ENCODE measurements around the gene GLI1.
"Not testable (repeated sequence)": the region's sequence is repeated elsewhere in the genome, so short reads cannot be mapped to it uniquely, and the experiment has no call there.

The GLI1 gene

GRCh38 chr12:57476993-57477709, 17.6 kb downstream of the GLI1 start:
- DNase-seq = no peak

- DNase-seq = peak; percentile 38
Measured at GRCh38 chr12:57477710-57478681, 18.4 kb downstream of the GLI1 start.

DNA sequence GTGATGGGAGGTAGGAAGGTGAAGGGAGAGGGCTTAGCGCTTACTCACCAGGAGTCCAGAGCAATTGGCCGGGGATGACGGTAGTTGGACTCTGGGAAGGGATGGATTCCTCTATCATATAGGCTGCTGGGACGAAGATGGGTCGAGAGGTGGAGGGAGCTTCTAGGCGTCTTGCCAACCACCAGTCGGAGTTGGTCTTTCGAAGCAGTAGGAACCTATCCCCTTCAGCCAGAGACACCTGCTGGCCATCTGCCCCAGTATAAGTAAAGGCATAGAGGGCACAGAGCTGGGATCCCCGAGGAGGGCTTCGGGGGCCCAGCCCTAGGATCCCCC, 19.4 kb downstream of the GLI1 start:
- no peak for DNase-seq

DNA sequence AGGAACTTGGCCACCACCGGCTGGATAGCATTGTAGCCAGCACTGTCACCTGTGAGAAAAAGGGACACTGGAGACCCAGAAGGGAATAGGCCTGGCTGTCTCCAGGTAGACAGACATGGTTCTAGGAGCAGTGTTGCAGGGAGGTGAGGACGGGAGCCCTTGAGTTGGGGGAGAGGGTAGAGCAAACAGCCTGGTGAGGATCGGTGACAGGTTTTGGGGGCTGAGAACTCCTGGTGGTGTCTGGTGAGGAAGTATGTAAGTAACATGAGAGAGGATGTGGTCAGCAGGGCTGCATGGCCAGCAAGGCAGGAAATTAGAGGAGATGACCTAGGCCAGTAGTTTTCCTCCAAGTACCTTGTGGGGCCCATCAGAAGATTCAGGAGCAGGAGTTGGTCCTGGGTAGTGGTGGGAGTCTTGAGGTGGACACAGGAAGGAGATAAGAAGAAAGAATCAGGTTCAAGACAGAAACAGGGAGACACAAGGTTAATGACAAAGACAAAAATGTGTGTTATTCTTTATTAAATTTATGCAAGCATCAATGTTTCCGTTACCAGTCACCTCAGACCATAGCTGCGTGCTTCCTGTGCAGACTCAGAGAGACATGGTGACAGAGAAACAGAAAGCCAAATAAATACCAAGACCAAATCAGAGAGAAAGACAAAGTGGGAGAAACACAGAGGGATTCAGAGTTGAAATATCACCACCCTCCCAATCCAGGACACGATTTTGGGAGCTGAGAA, 20.0 kb downstream of the GLI1 start, which contains the start of gene ARHGAP9:
Gene ARHGAP9, minus strand, starts transcription at position 491 of the 740 bp plus-strand sequence. Its CDS starts 460 bp downstream, at position 31.
- DNase-seq = no peak

GRCh38 chr12:57481671-57482070, 22.1 kb downstream of the GLI1 start:
- no peak for DNase-seq

GRCh38 chr12:57483466-57483865, 23.9 kb downstream of the GLI1 start:
- DNase-seq = no peak

GRCh38 chr12:57485695-57486094, 26.1 kb downstream of the GLI1 start:
- DNase-seq = no peak

DNA sequence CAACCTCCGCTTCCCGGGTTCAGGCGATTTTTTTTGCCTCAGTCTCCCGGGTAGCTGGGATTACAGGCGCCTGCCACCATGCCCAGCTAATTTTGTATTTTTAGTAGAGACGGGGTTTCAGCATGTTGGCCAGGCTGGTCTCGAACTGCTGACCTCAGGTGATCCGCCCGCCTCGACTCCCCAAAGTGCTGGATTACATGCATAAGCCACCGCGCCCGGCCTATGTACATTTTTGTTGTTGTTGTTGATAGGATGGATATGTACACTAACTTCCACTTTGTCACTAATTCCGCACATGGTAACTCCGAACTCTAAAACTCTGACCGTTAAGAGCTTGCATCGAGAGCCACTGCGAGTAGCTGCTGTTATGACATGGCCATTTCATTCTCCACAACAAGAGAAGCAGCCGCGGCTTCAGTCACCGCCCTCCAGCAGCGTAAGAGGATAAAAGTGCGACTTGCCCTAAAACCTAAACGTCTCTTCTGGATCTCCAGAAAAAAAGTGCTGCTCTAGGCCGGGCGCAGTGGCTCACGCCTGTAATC, 27.5 kb downstream of the GLI1 start:
- DNase-seq = no peak

- peak; percentile 91 for DNase-seq
Measured at GRCh38 chr12:57487597-57488401, 28.2 kb downstream of the GLI1 start, which contains the start of gene MARS1. TSS of gene MARS1 (plus strand) at chr12:57488068. CDS start at chr12:57488091, 23 bp downstream.

DNA sequence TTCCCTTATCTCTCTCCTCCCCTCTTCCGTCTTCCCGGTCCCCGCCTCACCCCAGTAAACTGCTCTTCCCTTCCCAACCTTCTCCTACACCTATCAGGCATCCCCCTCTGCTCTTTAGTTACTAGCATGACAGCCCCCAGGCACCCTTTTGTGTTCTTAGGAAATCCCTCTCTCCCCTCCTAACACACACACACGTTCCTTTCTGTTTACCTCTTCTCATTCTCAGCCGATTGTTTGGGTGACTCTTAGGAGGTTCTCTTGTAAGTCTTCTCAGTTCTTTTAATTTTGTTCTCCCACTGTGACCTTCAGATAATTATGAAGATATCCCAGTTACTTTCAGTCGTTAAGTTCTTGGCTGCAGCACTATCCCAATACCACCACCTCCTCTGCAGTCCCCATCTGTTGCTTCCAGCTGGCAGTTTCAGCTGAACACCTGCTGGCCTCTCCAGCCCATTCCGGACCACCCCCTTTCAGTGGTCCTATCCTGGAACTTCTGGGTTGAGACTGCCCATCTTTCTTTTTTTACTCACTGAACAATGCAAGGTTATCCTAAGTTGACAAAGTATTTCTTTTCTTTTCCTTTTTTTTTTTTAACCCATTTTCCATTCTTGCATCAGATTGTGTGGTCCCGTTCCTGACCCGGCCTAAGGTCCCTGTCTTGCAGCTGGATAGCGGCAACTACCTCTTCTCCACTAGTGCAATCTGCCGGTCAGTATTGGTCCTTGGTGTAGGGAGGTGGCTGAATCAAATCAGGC, 29.0 kb downstream of the GLI1 start:
- DNase-seq = no peak

- DNase-seq = no peak
Measured at GRCh38 chr12:57489157-57489641, 29.6 kb downstream of the GLI1 start.

DNA sequence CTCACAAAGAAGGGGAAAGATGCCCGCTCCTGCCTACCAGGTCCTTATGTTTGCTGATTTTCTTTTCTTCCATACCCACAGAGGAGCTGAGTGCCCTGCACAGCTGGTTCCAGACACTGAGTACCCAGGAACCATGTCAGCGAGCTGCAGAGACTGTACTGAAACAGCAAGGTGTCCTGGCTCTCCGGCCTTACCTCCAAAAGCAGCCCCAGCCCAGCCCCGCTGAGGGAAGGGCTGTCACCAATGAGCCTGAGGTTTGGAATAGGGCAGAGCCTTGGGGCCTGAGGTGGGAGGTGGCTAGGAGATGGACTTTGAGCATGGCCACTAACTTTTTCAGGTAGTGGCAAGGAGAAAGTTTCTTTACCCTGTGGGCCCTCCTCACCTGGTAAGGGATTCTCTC, 30.5 kb downstream of the GLI1 start:
- DNase-seq = no peak

DNA sequence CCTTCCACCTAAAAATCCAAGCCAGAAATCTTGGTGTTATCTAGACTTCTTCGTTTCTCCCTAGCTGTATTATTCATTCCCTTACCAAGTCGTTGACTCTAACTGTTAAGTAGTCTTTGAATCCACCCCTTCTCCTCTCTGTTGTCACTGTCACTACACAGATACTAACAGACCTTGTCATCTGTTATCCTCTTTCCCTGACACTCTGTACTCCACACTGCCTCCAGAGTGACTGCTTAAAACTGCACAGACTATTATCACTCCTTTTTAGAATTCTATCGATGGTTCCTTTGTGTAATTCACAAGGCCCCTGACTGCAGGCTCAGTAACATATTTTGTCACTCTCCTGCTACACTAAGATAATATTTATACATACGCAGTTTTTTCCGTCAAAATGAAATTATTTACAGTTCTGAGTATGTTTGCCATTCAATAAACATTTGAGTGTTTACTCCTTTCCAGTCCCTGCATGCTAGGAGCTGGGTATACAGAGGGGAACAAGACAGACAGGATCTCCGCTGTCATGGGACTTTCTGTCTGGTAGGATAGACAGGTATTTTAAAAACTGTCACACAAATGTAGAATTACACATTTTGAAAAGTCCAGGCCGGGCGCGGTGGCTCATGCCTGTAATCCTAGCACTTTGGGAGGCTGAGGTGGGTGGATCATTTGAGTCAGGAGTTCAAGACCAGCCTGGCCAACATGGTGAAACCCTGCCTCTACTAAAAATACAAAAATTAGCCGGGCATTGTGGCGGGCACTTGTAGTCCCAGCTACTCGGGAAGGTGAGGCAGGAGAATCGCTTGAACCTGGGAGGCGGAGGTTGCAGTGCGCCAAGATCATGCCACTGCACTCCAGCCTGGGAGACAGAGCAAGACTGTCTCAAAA, 32.1 kb downstream of the GLI1 start:
- DNase-seq = no peak

DNA sequence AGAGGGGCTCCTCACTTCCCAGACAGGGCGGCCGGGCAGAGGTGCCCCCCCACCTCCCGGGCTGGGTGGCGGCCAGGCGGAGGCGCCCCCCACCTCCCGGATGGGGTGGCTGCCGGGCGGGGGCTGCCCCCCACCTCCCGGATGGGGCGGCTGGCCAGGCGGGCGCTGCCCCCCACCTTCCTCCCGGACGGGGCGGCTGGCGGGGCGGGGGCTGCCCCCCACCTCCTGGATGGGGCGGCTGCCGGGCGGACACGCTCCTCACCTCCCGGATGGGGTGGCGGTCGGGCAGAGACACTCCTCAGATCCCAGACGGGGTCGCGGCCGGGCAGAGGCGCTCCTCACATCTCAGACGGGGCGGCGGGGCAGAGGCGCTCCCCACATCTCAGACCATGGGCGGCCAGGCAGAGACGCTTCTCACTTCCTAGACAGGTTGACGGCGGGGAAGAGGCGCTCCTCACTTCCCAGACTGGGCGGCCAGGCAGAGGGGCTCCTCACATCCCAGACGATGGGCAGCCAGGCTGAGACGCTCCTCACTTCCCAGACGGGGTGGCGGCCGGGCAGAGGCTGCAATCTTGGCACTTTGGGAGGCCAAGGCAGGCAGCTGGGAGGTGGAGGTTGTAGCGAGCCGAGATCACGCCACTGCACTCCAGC, 35.6 kb downstream of the GLI1 start:
- DNase-seq = not testable (repeated sequence)

DNA sequence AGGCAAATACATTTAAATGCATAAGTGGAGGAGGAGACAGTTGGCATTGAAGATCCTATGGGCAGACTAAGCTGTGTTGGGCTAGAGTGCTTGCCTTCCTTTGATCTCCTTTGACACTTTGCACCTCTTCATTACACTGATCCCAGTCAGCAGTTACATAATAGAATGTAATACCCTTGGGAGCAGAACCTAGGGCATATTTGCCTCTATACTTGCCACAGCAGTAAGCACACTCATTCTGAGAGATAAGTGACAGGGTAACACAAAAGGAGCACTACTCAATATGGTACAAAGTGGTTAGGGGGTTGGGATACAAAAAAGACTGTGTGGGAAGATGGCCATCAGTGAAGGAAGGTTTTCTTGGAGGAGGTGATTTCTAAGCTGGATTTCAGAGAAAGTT, 37.2 kb downstream of the GLI1 start:
- DNase-seq = no peak

GRCh38 chr12:57497223-57498131, 37.9 kb downstream of the GLI1 start:
- no peak for DNase-seq

DNA sequence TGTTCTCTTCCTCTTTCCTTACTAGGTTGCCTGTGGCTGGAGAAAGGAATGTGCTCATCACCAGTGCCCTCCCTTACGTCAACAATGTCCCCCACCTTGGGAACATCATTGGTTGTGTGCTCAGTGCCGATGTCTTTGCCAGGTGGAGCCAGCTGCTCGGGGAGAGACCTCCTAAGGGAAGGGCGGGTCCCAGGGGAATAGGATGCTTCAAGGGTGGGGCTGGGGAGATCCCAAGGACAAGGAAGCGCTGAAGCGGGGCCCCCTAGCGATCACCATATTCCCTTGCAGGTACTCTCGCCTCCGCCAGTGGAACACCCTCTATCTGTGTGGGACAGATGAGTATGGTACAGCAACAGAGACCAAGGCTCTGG, 38.5 kb downstream of the GLI1 start:
- DNase-seq = no peak

DNA sequence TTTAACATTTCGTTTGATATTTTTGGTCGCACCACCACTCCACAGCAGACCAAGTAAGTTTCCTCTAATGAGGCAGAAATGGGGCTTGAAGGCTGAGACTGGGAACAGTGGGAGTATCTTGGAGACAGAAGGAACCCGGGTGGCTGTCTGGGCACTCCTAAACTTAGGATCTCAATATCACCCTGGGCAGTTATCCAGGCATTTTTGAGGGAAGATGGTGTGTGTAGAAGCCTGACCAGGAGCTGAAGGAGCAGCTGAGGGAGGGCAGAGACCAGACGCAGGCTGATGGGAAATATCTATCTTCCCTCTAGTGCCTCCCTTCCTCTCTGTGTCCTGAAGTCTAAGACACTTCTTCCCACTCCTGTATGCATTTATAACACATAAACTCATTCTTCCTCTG, 39.0 kb downstream of the GLI1 start:
- no peak for DNase-seq
